Liver (tissue), 9 donors: ENCODE measurements around the gene PPDPF. TPM values are rescaled to one million over a fixed set of nuclear protein-coding genes. Genes with fewer than 3 reads are reported as not detected.

Experiments used
- DNase-seq: peaks from one replicate; pipeline ENCODE4 v3.0.0-alpha.2; 2017; ENCODE audit warnings: low spot score
- H3K27ac ChIP-seq, 2 donors: one replicate each; pipeline ENCODE4 v1.7.0; 2013; ENCODE audit warnings: inconsistent platforms in 2 of 2, low read length in 2 of 2, control low read depth in 1 of 2, low read depth in 1 of 2, mild to moderate bottlenecking in 1 of 2
- H3K27me3 ChIP-seq, 4 donors: one replicate each; pipeline versions ENCODE4 v1.6.1 to v1.7.0; 2013; ENCODE audit warnings: low read length in 3 of 4, inconsistent platforms in 1 of 4, mild to moderate bottlenecking in 1 of 4, moderate library complexity in 1 of 4; ENCODE audit not compliant: control insufficient read depth in 4 of 4, insufficient read depth in 4 of 4
- H3K36me3 ChIP-seq, 4 donors: one replicate each; pipeline versions ENCODE4 v1.6.1 to v1.7.0; 2013; ENCODE audit warnings: low read length in 3 of 4, mild to moderate bottlenecking in 3 of 4, low read depth in 1 of 4, moderate library complexity in 1 of 4; ENCODE audit not compliant: control insufficient read depth in 4 of 4, insufficient read depth in 3 of 4
- H3K4me1 ChIP-seq, 4 donors: one replicate each; pipeline versions ENCODE4 v1.6.1 to v1.7.0; 2013; ENCODE audit warnings: low read length in 3 of 4, mild to moderate bottlenecking in 3 of 4, moderate library complexity in 1 of 4; ENCODE audit not compliant: control insufficient read depth in 4 of 4, insufficient read depth in 4 of 4
- H3K4me3 ChIP-seq, 3 donors: one replicate each; pipeline versions ENCODE4 v1.6.1 to v1.7.0; 2013; ENCODE audit warnings: low read length in 3 of 3, control low read depth in 1 of 3, low read depth in 1 of 3, mild to moderate bottlenecking in 1 of 3
- H3K9ac ChIP-seq, 2 donors: one replicate each; pipeline ENCODE4 v1.7.0; 2013; ENCODE audit warnings: low read length in 2 of 2, mild to moderate bottlenecking in 2 of 2, moderate library complexity in 2 of 2, control low read depth in 1 of 2, low read depth in 1 of 2
- H3K9me3 ChIP-seq, 4 donors: one replicate each; pipeline versions ENCODE4 v1.6.1 to v1.7.0; 2013; ENCODE audit warnings: low read length in 3 of 4; ENCODE audit not compliant: control insufficient read depth in 4 of 4
- CTCF ChIP-seq: fragments of 150-350 bp; IDR thresholded peaks from 2 replicates; pipeline ENCODE4 v1.5.1; 2017; ENCODE audit warnings: improper control_type of control experiment, low read depth, low read length; ENCODE audit not compliant: missing input control
- EGR1 ChIP-seq, 2 donors: IDR thresholded peaks; 2 replicates each; pipeline ENCODE4 v1.6.1; 2016 to 2018; ENCODE audit warnings: antibody characterized with exemption in 2 of 2, low read depth in 2 of 2
- FOXA1 ChIP-seq: IDR thresholded peaks from 2 replicates; pipeline ENCODE4 v1.6.1; 2016; ENCODE audit warnings: antibody characterized with exemption
- FOXA2 ChIP-seq: IDR thresholded peaks from 2 replicates; pipeline ENCODE4 v1.6.1; 2016; ENCODE audit warnings: antibody characterized with exemption
- GABPA ChIP-seq, 2 donors: IDR thresholded peaks in 1 of 2; conservative IDR thresholded peaks in 1 of 2; 2 replicates each; pipeline ENCODE4 v1.6.1; 2016; ENCODE audit warnings: antibody characterized with exemption in 2 of 2, mild to moderate bottlenecking in 1 of 2, moderate library complexity in 1 of 2
- HNF4A ChIP-seq, 2 donors: conservative IDR thresholded peaks; 2 replicates each; pipeline ENCODE4 v1.6.1; 2016; ENCODE audit warnings: antibody characterized with exemption in 2 of 2, mild to moderate bottlenecking in 2 of 2
- HNF4G ChIP-seq: IDR thresholded peaks from 2 replicates; pipeline ENCODE4 v1.6.1; 2016; ENCODE audit warnings: antibody characterized with exemption
- JUND ChIP-seq, 2 donors: IDR thresholded peaks; 2 replicates each; pipeline ENCODE4 v1.6.1; 2016; ENCODE audit warnings: antibody characterized with exemption in 2 of 2
- MAX ChIP-seq: IDR thresholded peaks from 2 replicates; pipeline ENCODE4 v1.6.1; 2016; ENCODE audit warnings: antibody characterized with exemption
- NR2F2 ChIP-seq: IDR thresholded peaks from 2 replicates; pipeline ENCODE4 v1.6.1; 2016; ENCODE audit warnings: antibody characterized with exemption
- RAD21 ChIP-seq, 2 donors: IDR thresholded peaks; 2 replicates each; pipeline ENCODE4 v1.6.1; 2016; ENCODE audit warnings: antibody characterized with exemption in 2 of 2, mild to moderate bottlenecking in 2 of 2
- RXRA ChIP-seq, 2 donors: IDR thresholded peaks; 2 replicates each; pipeline ENCODE4 v1.6.1; 2017 to 2018; ENCODE audit warnings: antibody characterized with exemption in 2 of 2, mild to moderate bottlenecking in 1 of 2
- SP1 ChIP-seq: IDR thresholded peaks from 2 replicates; pipeline ENCODE4 v1.6.1; 2018; ENCODE audit warnings: antibody characterized with exemption, mild to moderate bottlenecking
- TAF1 ChIP-seq: conservative IDR thresholded peaks from 2 replicates; pipeline ENCODE4 v1.6.1; 2016; ENCODE audit warnings: antibody characterized with exemption, mild to moderate bottlenecking
- YY1 ChIP-seq: IDR thresholded peaks from 2 replicates; pipeline ENCODE4 v1.6.1; 2016; ENCODE audit warnings: antibody characterized with exemption, mild to moderate bottlenecking
- WGBS: extraction: QIAGEN DNeasy Blood & Tissue Kit; methylation state at CpG from one replicate; pipeline ENCODE4 v1.1.7; 2013; 5-methylcytosine and 5-hydroxymethylcytosine counted together
- polyA plus RNA-seq, 2 donors: library from polyadenylated mRNA; stranded (reverse) in 1 of 2; unstranded in 1 of 2; fragments of 200-250 nt in 1 of 2; fragments of >200 nt in 1 of 2; fragmentation: Nextera tagmentation in 1 of 2; extraction: Ambion mirVana in 1 of 2; gene quantifications; one replicate each; pipeline versions ENCODE4 v1.2.1 to v1.2.3, GENCODE V29; 2013 to 2015
- total RNA-seq, 2 donors: library from RNA; depleted of rRNA; stranded (reverse); fragments of >200 nt; gene quantifications; one replicate each; pipeline ENCODE4 v1.2.3, GENCODE V29; 2014
- TF ChIP-seq, protein P1 (sequence below): IDR thresholded peaks from 2 replicates; pipeline ENCODE4 v1.6.1; 2016; ENCODE audit warnings: antibody characterized with exemption
- TF ChIP-seq, protein P2 (sequence below): IDR thresholded peaks from 2 replicates; pipeline ENCODE4 v1.6.1; 2016; ENCODE audit warnings: antibody characterized with exemption, mild to moderate bottlenecking
- TF ChIP-seq, protein P3 (sequence below): IDR thresholded peaks from 2 replicates; pipeline ENCODE4 v1.6.1; 2016; ENCODE audit warnings: antibody characterized with exemption
- donor health status: healthy.
- donor health status: healthy.
- donor health status: healthy.
- donor health status: healthy.
- donor health status: healthy.

PPDPF gene
- total and polyA plus RNA-seq, 4 donors, result 8.3 to 196 (median 25.3) TPM

DNA sequence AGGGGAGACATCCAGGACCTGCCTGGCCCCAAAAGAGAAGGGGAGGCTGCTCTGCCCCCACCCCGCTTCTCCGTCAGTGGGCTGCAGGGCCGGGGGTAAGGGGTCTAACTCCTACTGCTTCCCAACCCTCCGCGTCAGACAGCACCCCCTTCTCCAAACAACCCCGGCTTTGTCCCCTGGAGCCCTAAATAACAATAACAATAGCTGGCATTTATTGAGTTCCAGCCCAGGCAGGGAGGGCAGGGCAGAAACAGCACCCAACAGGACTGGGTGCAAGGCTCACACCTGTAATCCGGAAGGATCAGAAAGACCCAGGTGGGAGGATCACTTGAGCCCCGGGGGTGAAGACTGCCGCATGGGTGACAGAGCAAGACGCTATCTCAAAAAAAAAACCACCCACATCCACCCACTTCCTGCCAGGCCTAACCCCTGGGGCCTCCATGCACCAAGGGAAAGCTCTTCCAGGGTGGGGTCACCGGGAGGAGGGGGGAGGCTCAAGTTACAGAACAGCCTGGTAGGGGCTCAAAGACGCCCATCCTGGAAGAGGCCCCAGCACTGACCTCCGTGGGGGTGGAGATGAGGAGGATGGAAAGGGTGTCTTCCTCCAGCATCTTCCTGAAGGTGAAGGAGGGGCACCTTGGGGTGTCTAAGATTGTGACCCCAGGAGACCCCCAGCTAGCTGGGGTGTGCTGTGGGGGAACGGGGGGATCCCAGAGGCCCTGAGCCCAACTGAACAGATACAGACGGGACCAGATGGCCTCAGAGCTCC lies 32.1 kb downstream of the PPDPF start:
- no peaks in the 10 kb centered on the region for H3K36me3 ChIP-seq
- peaks cover 0 to 2% (median 0%) of the 10 kb centered on the region in 4 donors for H3K4me1 ChIP-seq
- H3K9ac ChIP-seq, result no peak overlapping the region
- H3K4me3 ChIP-seq, result no peak overlapping the region
- H3K9me3 ChIP-seq, result peaks cover 0 to 1% (median 0%) of the 10 kb centered on the region in 4 donors
- 52% methylated on average over 15 of the region's 15 CpGs for WGBS
- H3K27me3 ChIP-seq, result peaks cover 0 to 2% (median 0%) of the 10 kb centered on the region in 4 donors
- no peak for TF ChIP-seq HNF4G
- no peak for TF ChIP-seq JUND (IDR thresholded peaks at IDR 0.05)
- no peak for TF ChIP-seq FOXA2
- TF ChIP-seq MAX, result no peak
- TF ChIP-seq GABPA (IDR thresholded peaks at IDR 0.05 in 1 of 2, conservative IDR thresholded peaks at IDR 0.05 in 1 of 2), result no peak
- TF ChIP-seq RXRA (IDR thresholded peaks at IDR 0.05), result no peak
- TF ChIP-seq YY1, result no peak
- TF ChIP-seq RAD21 (IDR thresholded peaks at IDR 0.05), result no peak
- TF ChIP-seq SP1, result no peak
- TF ChIP-seq HNF4A (conservative IDR thresholded peaks at IDR 0.05), result no peak
- TF ChIP-seq EGR1 (IDR thresholded peaks at IDR 0.05; ENCODE audit: low read depth in 2 of 2), result no peak
- TF ChIP-seq, protein P1, sequence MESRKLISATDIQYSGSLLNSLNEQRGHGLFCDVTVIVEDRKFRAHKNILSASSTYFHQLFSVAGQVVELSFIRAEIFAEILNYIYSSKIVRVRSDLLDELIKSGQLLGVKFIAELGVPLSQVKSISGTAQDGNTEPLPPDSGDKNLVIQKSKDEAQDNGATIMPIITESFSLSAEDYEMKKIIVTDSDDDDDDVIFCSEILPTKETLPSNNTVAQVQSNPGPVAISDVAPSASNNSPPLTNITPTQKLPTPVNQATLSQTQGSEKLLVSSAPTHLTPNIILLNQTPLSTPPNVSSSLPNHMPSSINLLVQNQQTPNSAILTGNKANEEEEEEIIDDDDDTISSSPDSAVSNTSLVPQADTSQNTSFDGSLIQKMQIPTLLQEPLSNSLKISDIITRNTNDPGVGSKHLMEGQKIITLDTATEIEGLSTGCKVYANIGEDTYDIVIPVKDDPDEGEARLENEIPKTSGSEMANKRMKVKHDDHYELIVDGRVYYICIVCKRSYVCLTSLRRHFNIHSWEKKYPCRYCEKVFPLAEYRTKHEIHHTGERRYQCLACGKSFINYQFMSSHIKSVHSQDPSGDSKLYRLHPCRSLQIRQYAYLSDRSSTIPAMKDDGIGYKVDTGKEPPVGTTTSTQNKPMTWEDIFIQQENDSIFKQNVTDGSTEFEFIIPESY, result no peak
- TF ChIP-seq, protein P2, sequence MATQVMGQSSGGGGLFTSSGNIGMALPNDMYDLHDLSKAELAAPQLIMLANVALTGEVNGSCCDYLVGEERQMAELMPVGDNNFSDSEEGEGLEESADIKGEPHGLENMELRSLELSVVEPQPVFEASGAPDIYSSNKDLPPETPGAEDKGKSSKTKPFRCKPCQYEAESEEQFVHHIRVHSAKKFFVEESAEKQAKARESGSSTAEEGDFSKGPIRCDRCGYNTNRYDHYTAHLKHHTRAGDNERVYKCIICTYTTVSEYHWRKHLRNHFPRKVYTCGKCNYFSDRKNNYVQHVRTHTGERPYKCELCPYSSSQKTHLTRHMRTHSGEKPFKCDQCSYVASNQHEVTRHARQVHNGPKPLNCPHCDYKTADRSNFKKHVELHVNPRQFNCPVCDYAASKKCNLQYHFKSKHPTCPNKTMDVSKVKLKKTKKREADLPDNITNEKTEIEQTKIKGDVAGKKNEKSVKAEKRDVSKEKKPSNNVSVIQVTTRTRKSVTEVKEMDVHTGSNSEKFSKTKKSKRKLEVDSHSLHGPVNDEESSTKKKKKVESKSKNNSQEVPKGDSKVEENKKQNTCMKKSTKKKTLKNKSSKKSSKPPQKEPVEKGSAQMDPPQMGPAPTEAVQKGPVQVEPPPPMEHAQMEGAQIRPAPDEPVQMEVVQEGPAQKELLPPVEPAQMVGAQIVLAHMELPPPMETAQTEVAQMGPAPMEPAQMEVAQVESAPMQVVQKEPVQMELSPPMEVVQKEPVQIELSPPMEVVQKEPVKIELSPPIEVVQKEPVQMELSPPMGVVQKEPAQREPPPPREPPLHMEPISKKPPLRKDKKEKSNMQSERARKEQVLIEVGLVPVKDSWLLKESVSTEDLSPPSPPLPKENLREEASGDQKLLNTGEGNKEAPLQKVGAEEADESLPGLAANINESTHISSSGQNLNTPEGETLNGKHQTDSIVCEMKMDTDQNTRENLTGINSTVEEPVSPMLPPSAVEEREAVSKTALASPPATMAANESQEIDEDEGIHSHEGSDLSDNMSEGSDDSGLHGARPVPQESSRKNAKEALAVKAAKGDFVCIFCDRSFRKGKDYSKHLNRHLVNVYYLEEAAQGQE, result no peak
- TF ChIP-seq CTCF, result no peak
- TF ChIP-seq, protein P3, sequence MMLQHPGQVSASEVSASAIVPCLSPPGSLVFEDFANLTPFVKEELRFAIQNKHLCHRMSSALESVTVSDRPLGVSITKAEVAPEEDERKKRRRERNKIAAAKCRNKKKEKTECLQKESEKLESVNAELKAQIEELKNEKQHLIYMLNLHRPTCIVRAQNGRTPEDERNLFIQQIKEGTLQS, result no peak
- TF ChIP-seq TAF1, result no peak
- TF ChIP-seq FOXA1, result no peak
- TF ChIP-seq NR2F2, result no peak
- no peak for DNase-seq
- H3K27ac ChIP-seq, result no peak overlapping the region
